GM12892 (cell line): ENCODE measurements around the gene EFNA3.

Source experiments
- POLR2A ChIP-seq: IDR thresholded peaks from 2 replicates; pipeline ENCODE4 v1.6.1; 2011; ENCODE audit warnings: low read depth, low read length, control low read depth
- POLR2AphosphoS5 ChIP-seq: IDR thresholded peaks from 2 replicates; pipeline ENCODE4 v1.6.1; 2011; ENCODE audit warnings: low read depth, low read length, control low read depth

DNA sequence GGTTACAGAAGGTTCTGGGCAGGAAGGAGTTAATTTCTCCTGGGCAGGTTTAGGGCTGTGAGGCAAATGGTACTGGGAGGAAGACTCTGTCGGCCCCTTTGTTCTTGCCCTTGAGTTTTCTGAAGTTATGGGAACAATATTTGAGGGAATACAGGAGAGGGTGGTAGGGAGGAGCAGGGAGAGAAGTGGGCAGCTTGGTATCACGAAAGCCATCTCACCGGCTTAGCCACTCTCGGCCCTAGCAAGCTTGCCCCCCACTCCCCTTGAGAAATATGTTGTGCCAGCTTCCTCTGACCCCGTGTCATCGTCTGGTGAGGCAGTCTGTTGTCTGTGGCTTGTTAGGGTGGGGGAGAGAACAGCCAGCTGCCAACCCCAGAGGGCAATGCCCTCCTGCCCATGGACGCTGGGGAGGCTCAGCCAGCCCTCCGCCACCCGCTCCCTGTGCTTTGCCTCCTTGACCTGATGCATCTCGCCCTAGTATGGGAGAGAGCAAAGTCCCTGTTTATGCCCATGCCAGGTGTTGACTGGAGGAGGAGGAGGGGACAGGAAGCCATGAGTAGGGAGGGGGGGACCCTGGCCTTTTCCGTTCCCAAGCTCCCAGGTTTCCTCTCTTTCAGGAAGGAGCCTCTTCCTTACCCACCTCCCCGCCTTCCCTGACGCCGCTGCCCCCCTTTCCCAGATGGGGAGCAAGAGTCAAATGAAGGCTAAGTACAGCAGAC, 50.3 kb downstream of the EFNA3 start:
- no peak for TF ChIP-seq POLR2A
- no peak for TF ChIP-seq POLR2AphosphoS5
